ENCODE results near the gene TFF2. TPM values are rescaled to one million over a fixed set of nuclear protein-coding genes. Genes with fewer than 3 reads are reported as not detected.

The TFF2 gene
- polyA plus RNA-seq, 1 donor (not counting 4 experiments of a cell fraction or from before 2014, with no cell fraction given) = not detected

DNA sequence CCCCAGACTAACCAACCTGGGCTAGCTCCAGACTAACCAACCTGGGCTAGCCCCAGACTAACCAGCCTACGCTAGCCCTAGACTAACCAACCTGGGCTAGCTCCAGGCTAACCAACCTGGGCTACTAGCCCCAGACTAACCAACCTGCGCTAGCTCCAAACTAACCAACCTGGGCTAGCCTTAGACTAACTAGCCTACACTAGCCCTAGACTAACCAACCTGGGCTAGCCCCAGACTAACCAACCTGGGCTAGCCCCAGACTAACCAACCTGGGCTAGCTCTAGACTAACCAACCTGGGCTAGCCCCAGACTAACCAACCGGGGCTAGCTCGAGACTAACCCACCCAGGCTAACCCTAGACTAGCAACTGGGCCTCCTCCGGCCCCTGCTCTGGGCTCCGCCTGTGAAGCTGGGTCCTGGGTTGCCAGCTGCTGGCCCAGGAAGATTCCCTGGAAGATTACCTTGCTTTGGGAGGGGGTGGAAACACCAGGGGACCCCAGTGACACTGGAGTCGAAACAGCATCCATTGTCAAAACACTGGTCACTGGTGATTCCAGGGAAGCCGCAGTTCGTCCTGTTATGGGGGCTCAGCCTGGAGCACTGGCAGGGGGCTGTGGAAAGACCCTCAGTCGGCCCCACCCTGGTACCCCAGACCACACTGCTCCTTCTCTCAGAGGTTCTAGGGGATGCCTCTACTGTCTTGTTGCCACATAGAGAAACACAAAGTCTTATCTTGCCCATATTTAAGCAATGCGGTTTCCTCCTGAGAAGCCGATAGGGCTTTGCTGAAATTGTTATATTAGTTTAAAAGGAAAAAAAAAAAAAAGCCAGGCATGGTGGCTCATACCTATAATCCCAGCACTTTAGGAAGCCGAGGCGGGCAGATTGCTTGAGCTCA, 1.1 kb downstream of the TFF2 start:
- no peaks in the 10 kb centered on the region for H3K79me2 ChIP-seq (ENCODE audit: control insufficient read depth, insufficient read depth, low read length)
- no peak for FAIRE-seq

GRCh38 chr21:42348762-42349161, 2.0 kb downstream of the TFF2 start:
- no peak for FAIRE-seq
- no peaks in the 10 kb centered on the region for H3K36me3 ChIP-seq (ENCODE audit: control insufficient read depth in 2 of 2, extremely low read depth in 1 of 2, insufficient read depth in 2 of 2, low read length in 2 of 2)

More for the DNA sequence above, 1.1 kb downstream of the TFF2 start:
- Histone ChIP-seq H3K9ac (ENCODE audit: control insufficient read depth, extremely low read depth, insufficient read depth, low read length) (no peak overlapping the region), H4K20me1 (ENCODE audit: control insufficient read depth, extremely low read depth, insufficient read depth, low read length) (no peaks in the 10 kb centered on the region), H3K4me3 (ENCODE audit: control insufficient read depth in 2 of 3, extremely low read depth in 1 of 3, insufficient read depth in 2 of 3, low read depth in 1 of 3, low read length in 3 of 3) (no peak overlapping the region), H3K9me3 (ENCODE audit: control insufficient read depth, low read depth, low read length) (no peaks in the 10 kb centered on the region), H3K27me3 (ENCODE audit: control insufficient read depth, extremely low read depth, insufficient read depth, low read length) (no peaks in the 10 kb centered on the region), H3K27ac (ENCODE audit: control insufficient read depth, insufficient read depth, low read length) (no peak overlapping the region), H3K4me1 (ENCODE audit: control insufficient read depth, extremely low read depth, insufficient read depth, low read length) (no peaks in the 10 kb centered on the region), H2AFZ (ENCODE audit: control insufficient read depth, low read length) (no peak overlapping the region), H3K9me1 (ENCODE audit: control insufficient read depth, extremely low read depth, insufficient read depth, low read length) (no peaks in the 10 kb centered on the region), H3K36me3 (ENCODE audit: control insufficient read depth in 2 of 2, extremely low read depth in 1 of 2, insufficient read depth in 2 of 2, low read length in 2 of 2) (no peaks in the 10 kb centered on the region), H3K4me2 (ENCODE audit: control insufficient read depth, extremely low read depth, insufficient read depth, low read depth, low read length) (no peak overlapping the region)
- dilution Hi-C loops (cut with MboI; ENCODE audit: extremely low pct_ligation_motif_present, low sequenced_read_pairs) = loop anchor here (10.0 kb wide), 1 partner anchor 75 kb away; no protein-coding TSS in a partner anchor
- DNase-seq (ENCODE audit: low read depth, low spot score) = no peak
- TF ChIP-seq EZH2 (IDR thresholded peaks at IDR 0.05; ENCODE audit: low read length) = no peak
- TF ChIP-seq CTCF (optimal IDR thresholded peaks at IDR 0.05 in 1 of 3, IDR thresholded peaks at IDR 0.05 in 1 of 3, conservative IDR thresholded peaks at IDR 0.05 in 1 of 3; ENCODE audit: extremely low read depth in 1 of 3, insufficient read depth in 2 of 3, low read length in 3 of 3) = no peak

More at GRCh38 chr21:42348762-42349161, 2.0 kb downstream of the TFF2 start:
- Histone ChIP-seq H3K27ac (ENCODE audit: control insufficient read depth, insufficient read depth, low read length) (no peak overlapping the region), H3K9ac (ENCODE audit: control insufficient read depth, extremely low read depth, insufficient read depth, low read length) (no peak overlapping the region), H3K4me1 (ENCODE audit: control insufficient read depth, extremely low read depth, insufficient read depth, low read length) (no peaks in the 10 kb centered on the region), H4K20me1 (ENCODE audit: control insufficient read depth, extremely low read depth, insufficient read depth, low read length) (no peaks in the 10 kb centered on the region), H2AFZ (ENCODE audit: control insufficient read depth, low read length) (no peak overlapping the region), H3K4me2 (ENCODE audit: control insufficient read depth, extremely low read depth, insufficient read depth, low read depth, low read length) (no peak overlapping the region), H3K9me3 (ENCODE audit: control insufficient read depth, low read depth, low read length) (no peaks in the 10 kb centered on the region), H3K27me3 (ENCODE audit: control insufficient read depth, extremely low read depth, insufficient read depth, low read length) (no peaks in the 10 kb centered on the region), H3K4me3 (ENCODE audit: control insufficient read depth in 2 of 3, extremely low read depth in 1 of 3, insufficient read depth in 2 of 3, low read depth in 1 of 3, low read length in 3 of 3) (no peak overlapping the region), H3K79me2 (ENCODE audit: control insufficient read depth, insufficient read depth, low read length) (no peaks in the 10 kb centered on the region), H3K9me1 (ENCODE audit: control insufficient read depth, extremely low read depth, insufficient read depth, low read length) (no peaks in the 10 kb centered on the region)
- DNase-seq (ENCODE audit: low read depth, low spot score) = no peak
- dilution Hi-C loops (cut with MboI; ENCODE audit: extremely low pct_ligation_motif_present, low sequenced_read_pairs) = loop anchor here (10.0 kb wide), 1 partner anchor 76 kb away; no protein-coding TSS in a partner anchor
- no peak for TF ChIP-seq EZH2 (IDR thresholded peaks at IDR 0.05; ENCODE audit: low read length)
- no peak for TF ChIP-seq CTCF (optimal IDR thresholded peaks at IDR 0.05 in 1 of 3, IDR thresholded peaks at IDR 0.05 in 1 of 3, conservative IDR thresholded peaks at IDR 0.05 in 1 of 3; ENCODE audit: extremely low read depth in 1 of 3, insufficient read depth in 2 of 3, low read length in 3 of 3)

Measured in keratinocyte (primary cell).